Coronary artery (tissue), 2 donors: ENCODE results near the gene UROC1.
A peak's percentile ranks its signal among the peaks of the same experiment; 100 is the strongest.

Source experiments
- DNase-seq: peaks from one replicate; pipeline ENCODE4 v3.0.0-alpha.2; 2017; ENCODE audit warnings: low spot score
- H3K27ac ChIP-seq, 2 donors: fragments of 200-600 bp; sonication (generic); one replicate each; pipeline ENCODE4 v1.5.1; 2016 to 2019
- H3K4me3 ChIP-seq: fragments of 200-600 bp; sonication (generic); 2 replicates; pipeline ENCODE4 v1.5.1; 2016; ENCODE audit warnings: mild to moderate bottlenecking, moderate library complexity
- TF ChIP-seq, protein P1 (sequence below): fragments of 200-600 bp; sonication (generic); IDR thresholded peaks from one replicate; pipeline ENCODE4 v1.5.1; 2019; ENCODE audit warnings: antibody characterized with exemption

UROC1 gene

DNA sequence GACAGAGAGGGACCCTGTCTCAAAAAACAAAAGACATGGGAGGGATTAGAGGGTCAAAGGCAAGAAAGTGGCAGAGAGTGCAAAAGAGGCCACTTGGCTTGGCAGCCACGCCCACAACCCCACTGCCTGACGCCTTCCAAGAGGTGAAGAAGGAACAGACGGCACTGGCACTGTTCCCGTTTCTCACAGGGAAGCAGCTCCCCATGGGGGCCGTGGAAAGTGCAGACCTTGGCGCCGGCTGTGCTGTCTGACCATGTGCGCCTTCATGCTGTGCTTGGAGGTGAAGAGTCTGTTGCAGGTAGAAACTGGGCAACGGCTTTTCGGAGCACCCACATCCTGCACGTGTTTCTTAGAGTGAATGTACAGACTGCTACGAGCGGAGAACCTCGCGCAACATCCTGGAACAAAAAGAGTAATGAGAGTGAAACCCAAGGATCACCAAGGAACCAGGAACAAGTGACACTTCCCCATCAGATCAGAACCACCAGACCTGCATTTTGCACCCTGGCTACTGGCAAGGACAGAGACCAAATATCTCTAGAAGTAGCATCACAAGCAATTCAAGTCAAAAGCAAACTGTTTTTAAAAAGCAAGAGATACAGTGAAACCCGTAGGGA is 51.5 kb downstream of the UROC1 start:
- DNase-seq: peak; percentile 60
- no peak overlapping the region for H3K27ac ChIP-seq
- no peak overlapping the region for H3K4me3 ChIP-seq
- TF ChIP-seq, protein P1, sequence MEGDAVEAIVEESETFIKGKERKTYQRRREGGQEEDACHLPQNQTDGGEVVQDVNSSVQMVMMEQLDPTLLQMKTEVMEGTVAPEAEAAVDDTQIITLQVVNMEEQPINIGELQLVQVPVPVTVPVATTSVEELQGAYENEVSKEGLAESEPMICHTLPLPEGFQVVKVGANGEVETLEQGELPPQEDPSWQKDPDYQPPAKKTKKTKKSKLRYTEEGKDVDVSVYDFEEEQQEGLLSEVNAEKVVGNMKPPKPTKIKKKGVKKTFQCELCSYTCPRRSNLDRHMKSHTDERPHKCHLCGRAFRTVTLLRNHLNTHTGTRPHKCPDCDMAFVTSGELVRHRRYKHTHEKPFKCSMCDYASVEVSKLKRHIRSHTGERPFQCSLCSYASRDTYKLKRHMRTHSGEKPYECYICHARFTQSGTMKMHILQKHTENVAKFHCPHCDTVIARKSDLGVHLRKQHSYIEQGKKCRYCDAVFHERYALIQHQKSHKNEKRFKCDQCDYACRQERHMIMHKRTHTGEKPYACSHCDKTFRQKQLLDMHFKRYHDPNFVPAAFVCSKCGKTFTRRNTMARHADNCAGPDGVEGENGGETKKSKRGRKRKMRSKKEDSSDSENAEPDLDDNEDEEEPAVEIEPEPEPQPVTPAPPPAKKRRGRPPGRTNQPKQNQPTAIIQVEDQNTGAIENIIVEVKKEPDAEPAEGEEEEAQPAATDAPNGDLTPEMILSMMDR: no peak

DNA sequence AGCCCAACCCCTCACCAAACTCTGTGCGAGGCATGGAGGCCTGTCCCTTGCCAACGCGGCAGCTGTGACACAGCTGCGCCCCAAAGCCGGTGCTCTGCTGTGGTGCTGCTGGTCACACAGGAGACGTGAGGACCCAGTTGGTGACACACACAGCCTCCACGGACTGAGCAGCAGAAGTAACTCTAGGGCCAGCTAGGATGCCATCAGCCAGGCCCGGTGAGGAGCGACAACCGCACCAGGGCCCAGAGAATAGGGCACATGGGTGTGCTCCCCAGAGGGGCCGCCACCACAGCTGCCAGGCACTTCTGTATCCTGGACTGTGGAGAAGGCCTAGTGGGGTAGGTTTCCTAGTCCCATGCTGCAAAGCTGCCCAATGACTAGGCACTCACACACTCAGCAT is 52.6 kb downstream of the UROC1 start:
- TF ChIP-seq, protein P1: no peak
- H3K27ac ChIP-seq: no peak overlapping the region
- DNase-seq: peak; percentile 70
- H3K4me3 ChIP-seq: no peak overlapping the region

DNA sequence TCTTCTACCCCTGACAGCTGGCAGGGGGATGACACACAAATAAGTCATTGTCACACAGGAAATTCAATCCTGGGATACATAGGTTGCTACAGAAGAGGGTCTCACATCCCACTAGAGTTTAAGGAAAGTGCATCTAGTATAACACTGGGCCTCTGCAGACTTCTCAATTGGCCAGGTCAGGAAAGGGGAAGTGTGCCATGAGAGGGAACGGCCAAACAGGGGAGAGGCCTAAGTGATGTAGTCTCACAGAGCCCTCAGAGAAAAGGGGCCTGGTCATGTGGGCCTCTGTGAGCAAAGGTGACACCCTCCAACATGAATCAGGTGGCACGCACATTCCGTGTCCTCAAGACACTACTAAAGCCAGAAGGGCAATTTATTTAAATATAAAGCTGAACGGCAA is 53.1 kb downstream of the UROC1 start:
- TF ChIP-seq, protein P1: no peak
- no peak overlapping the region for H3K4me3 ChIP-seq
- H3K27ac ChIP-seq: no peak overlapping the region
- peak; percentile 47 for DNase-seq

DNA sequence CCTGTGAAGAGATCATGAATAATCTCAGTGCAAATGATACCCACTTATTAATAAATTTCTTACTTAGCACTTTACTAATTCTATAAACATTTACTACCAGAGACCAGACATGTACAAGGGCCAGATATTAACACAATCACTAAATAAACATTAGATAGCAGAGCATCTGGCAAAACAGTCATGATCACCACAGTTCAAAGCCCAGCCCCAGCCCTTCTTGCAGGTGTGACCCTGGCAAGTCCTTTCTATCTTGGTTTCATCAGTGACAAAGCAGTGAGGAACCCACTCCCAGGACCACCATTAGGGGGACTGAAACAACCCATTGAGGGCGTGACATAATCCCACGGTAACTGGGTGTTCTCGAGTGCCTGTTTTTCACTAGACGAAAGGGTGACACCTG is 53.5 kb downstream of the UROC1 start:
- H3K27ac ChIP-seq: no peak overlapping the region
- peak; percentile 29 for DNase-seq
- TF ChIP-seq, protein P1: no peak

DNA sequence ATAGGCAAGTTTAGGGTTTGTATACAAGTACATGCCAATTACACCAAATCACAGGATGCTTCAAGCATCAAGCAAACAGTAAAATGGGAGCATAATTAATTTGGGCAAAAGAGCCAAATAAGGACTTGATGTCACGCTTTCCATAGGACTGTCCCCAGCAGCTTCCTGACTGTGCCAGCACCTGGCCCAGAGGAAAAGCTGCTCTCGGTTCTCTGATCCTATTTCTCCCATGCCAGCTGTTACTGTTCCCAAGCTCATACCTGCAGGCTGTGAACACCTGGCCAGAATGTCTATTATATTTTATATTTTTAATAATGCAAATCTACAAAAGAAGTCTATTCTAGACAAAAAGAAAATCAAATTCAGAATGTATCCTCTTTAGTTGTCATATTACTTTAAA is 54.1 kb downstream of the UROC1 start:
- no peak for DNase-seq
- Histone ChIP-seq H3K27ac (no peak overlapping the region), H3K4me3 (no peak overlapping the region)
- TF ChIP-seq, protein P1: no peak

More for the DNA sequence above, 53.5 kb downstream of the UROC1 start:
- H3K4me3 ChIP-seq: no peak overlapping the region

DNA sequence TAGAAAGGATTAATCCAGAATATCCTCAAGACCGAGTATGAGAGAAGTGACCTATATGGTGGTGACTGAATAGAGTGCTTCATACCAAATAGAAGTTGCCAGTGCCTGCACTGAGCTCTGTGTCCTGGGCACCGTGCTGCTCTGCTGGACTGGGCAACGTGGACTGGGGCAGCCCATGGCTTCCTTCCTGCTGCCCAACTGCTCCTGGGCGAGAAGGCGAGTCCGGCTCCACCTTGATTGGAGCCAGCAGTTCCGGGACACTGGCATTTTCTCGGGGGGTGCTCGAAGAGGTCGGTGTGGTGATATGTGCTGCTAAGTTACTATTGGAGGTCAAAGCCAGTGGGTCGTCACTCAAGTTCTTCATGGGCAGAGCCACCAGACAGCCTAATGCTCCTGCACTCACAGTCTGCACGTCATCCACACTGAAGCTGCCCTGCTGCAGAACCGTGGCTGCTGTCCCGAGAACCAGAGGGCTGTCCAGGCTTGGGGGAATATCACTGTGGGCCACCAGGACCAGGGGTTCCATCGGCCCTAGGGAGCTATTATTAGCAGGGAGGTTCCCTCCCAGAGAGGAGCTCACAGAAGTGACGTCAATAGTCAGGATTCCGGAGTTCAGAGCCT is 56.0 kb downstream of the UROC1 start:
- TF ChIP-seq, protein P1: no peak
- DNase-seq: peak; percentile 58
- no peak overlapping the region for H3K4me3 ChIP-seq
- no peak overlapping the region for H3K27ac ChIP-seq

DNA sequence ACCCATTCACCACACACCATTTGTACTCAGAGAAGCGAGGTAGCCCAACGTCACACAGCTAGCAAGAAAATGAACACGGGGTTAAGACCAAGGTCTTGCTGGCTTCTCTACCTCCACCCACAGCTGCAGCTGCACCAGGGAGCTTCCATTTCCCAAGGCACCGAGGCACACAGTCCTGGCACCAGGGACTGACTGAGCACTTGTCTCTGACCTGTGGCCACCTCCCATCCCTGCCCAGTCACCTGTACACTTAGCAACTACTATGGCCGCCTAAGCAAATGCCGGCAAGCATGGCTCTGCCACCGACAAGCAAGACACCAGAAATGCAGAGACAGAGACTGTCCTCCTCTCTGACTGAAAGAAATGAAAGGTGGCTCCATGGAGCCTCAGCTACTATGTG is 57.2 kb downstream of the UROC1 start:
- no peak overlapping the region for H3K27ac ChIP-seq
- no peak overlapping the region for H3K4me3 ChIP-seq
- TF ChIP-seq, protein P1: no peak
- DNase-seq: peak; percentile 29
